NCI-H1092 treated with DMSO at 0.1 percent for 48 hours (cell line): ENCODE results near the gene TWSG1.
A peak's percentile ranks its signal among the peaks of the same experiment; 100 is the strongest.

Experiments
- DNase-seq: peaks from one replicate; lab custom pipeline; 2025; lab: John Stamatoyannopoulos, UW

The TWSG1 gene

GRCh38 chr18:9334329-9334972 is at the start of gene TWSG1:
TWSG1 (plus strand) TSS chr18:9334773; CDS start chr18:9337230, 2,457 bp downstream.
- DNase-seq = peak; percentile 78

GRCh38 chr18:9285604-9286003 is 49.0 kb upstream of the TWSG1 start:
- DNase-seq = no peak

GRCh38 chr18:9287036-9287435 is 47.5 kb upstream of the TWSG1 start:
- no peak for DNase-seq

- DNase-seq = no peak
Measured at GRCh38 chr18:9289698-9290097, 44.9 kb upstream of the TWSG1 start.

- no peak for DNase-seq
Measured at GRCh38 chr18:9290156-9290555, 44.4 kb upstream of the TWSG1 start.

- no peak for DNase-seq
Measured at GRCh38 chr18:9292047-9292446, 42.5 kb upstream of the TWSG1 start.

GRCh38 chr18:9293948-9294347 is 40.6 kb upstream of the TWSG1 start:
- no peak for DNase-seq

GRCh38 chr18:9296233-9297006 is 38.2 kb upstream of the TWSG1 start:
- DNase-seq = no peak

- no peak for DNase-seq
Measured at GRCh38 chr18:9297007-9297393, 37.6 kb upstream of the TWSG1 start.

- no peak for DNase-seq
Measured at GRCh38 chr18:9304388-9305070, 30.0 kb upstream of the TWSG1 start.

GRCh38 chr18:9319333-9319732 is 15.2 kb upstream of the TWSG1 start:
- no peak for DNase-seq

- DNase-seq = no peak
Measured at GRCh38 chr18:9321017-9321452, 13.5 kb upstream of the TWSG1 start.

- no peak for DNase-seq
Measured at GRCh38 chr18:9321736-9322135, 12.8 kb upstream of the TWSG1 start.

GRCh38 chr18:9322744-9323143 is 11.8 kb upstream of the TWSG1 start:
- DNase-seq = no peak

- DNase-seq = no peak
Measured at GRCh38 chr18:9323750-9324445, 10.7 kb upstream of the TWSG1 start.

- DNase-seq = no peak
Measured at GRCh38 chr18:9325716-9326115, 8.9 kb upstream of the TWSG1 start.

GRCh38 chr18:9328776-9329175 is 5.8 kb upstream of the TWSG1 start:
- DNase-seq = no peak

- DNase-seq = no peak
Measured at GRCh38 chr18:9329471-9329870, 5.1 kb upstream of the TWSG1 start.

- no peak for DNase-seq
Measured at GRCh38 chr18:9330419-9330818, 4.2 kb upstream of the TWSG1 start.

- DNase-seq = no peak
Measured at GRCh38 chr18:9333441-9334328, 888 bp upstream of the TWSG1 start.

GRCh38 chr18:9334973-9335696 is 562 bp downstream of the TWSG1 start:
- peak; percentile 19 for DNase-seq
